ENCODE results near the gene ARHGDIB. TPM values are rescaled to one million over a fixed set of nuclear protein-coding genes. Genes with fewer than 3 reads are reported as not detected.
A peak's percentile ranks its signal among the peaks of the same experiment; 100 is the strongest.

Gene ARHGDIB
- total and polyA plus RNA-seq, 2 experiments from 2014 or later, result 3.8 to 6.7 TPM

DNA sequence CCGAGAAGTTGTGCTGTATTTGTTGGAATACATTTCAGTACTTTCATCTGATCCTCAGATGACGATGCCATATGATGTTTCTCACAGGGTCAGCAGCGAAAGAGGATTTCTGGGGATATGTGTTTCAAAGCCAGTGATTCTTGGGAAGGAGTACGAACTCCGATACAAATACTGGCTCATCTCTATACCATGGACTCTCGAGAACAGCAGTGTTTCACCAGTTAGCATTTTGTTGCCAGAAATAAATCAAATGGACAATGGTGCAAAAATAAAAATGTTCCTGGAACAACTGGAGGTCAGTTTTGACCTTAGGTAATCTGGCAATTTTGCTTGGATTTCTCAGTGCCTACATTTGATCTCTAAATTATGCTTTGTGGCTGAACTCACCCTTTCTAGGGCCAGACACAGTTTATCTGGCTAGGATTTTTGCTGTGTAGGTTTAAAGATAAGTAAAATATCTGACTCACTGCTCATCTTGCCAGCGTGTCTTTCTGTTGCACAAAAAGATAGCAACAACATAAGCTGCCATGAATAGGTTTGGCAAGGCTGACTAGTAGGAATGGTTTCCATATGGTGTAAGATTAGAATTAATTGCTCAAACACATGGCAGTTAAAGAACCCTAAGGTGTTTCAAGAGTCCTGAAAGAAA, 64.8 kb downstream of the ARHGDIB start:
- Histone ChIP-seq H3K27me3 (no peaks in the 10 kb centered on the region), H3K9me3 (ENCODE audit: low read depth) (no peaks in the 10 kb centered on the region), H3K4me3 (no peak overlapping the region), H3K36me3 (no peaks in the 10 kb centered on the region), H3K4me1 (ENCODE audit: low read depth) (peaks cover 4% of the 10 kb centered on the region), H3K27ac (no peak overlapping the region)
- peak in 1 of 2 donors; percentile 93 for DNase-seq (ENCODE audit: low read depth in 1 of 2, low spot score in 1 of 2)
- TF ChIP-seq, protein P1, sequence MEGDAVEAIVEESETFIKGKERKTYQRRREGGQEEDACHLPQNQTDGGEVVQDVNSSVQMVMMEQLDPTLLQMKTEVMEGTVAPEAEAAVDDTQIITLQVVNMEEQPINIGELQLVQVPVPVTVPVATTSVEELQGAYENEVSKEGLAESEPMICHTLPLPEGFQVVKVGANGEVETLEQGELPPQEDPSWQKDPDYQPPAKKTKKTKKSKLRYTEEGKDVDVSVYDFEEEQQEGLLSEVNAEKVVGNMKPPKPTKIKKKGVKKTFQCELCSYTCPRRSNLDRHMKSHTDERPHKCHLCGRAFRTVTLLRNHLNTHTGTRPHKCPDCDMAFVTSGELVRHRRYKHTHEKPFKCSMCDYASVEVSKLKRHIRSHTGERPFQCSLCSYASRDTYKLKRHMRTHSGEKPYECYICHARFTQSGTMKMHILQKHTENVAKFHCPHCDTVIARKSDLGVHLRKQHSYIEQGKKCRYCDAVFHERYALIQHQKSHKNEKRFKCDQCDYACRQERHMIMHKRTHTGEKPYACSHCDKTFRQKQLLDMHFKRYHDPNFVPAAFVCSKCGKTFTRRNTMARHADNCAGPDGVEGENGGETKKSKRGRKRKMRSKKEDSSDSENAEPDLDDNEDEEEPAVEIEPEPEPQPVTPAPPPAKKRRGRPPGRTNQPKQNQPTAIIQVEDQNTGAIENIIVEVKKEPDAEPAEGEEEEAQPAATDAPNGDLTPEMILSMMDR (IDR thresholded peaks at IDR 0.05; ENCODE audit: low read depth, low read length), result no peak

DNA sequence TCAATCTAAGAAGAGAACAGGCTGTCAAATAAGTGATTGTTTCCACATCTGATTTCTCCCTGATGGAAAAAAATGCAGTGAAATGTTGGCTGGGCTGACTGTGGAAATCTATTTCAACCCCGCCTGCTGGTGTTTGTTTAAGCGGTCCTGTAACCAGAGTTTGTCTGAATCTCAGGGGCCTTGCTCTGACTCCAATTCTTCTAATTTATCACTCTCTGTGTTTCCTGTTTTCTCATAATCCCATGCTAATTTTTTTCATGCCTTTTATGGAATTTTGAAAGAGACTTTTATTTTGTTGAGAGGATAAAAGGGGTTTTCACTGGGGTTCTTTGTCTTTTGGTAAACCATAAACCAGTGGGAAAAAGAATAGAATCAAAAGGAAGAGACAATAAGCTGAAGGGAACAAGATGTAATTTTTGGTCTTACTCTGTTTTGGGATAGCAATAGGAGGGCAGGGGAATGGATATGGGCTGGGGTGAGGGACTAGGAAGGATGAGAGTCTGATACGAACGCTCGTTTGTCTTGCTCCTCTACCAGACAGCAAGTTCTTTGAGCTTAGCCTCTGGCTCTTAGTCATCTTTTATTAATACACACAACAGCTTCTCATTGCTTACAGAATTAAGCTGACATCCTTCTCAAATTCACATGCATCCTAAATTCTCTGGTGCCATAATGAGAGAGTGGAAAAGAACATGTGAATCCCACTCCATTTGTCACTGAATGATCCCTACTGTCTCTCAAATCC, 67.7 kb downstream of the ARHGDIB start:
- Histone ChIP-seq H3K4me1 (ENCODE audit: low read depth) (peaks cover 4% of the 10 kb centered on the region), H3K36me3 (no peaks in the 10 kb centered on the region), H3K4me3 (no peak overlapping the region), H3K27me3 (no peaks in the 10 kb centered on the region), H3K9me3 (ENCODE audit: low read depth) (no peaks in the 10 kb centered on the region), H3K27ac (no peak overlapping the region)
- TF ChIP-seq, protein P1 (IDR thresholded peaks at IDR 0.05; ENCODE audit: low read depth, low read length), result no peak
- peak in 1 of 2 donors; percentile 78 for DNase-seq (ENCODE audit: low read depth in 1 of 2, low spot score in 1 of 2)

DNA sequence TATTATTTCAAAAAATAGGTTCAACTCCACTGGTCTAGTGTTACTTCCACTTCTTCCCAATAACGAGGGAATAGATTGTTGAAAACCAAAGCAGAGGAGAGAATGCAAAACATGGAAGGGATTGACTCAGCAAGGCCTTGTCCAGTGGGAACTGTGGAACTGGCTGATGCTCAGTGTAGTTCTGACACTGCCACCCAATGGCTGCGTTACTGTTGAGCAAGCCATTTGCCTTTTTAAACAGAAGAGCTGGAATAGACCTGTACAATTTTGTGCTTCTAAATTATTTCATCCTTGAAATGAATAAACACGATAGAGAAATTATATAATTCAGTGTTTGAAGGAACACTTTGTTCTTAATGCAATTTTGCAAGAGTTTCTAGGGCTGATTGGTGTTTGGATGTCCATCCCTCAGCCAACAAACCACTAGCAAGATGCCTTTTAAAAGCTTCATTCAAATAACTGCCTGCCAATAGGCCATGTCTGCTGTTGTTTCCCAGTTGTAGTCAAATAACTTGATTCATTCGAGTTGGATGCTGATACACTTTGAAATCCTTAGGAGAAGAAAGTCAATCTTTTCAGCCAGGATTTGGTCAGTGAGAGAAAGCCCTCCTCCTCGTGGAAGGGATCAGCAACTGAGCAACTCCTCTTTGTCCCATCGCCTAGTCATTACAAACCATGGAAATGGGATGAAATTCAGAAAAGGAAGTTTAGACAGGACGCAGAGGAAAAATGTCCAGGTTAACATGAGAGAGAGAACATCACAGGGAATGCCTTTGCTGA, 68.5 kb downstream of the ARHGDIB start:
- H3K27me3 ChIP-seq, result no peaks in the 10 kb centered on the region
- no peaks in the 10 kb centered on the region for H3K9me3 ChIP-seq (ENCODE audit: low read depth)
- no peak overlapping the region for H3K4me3 ChIP-seq
- no peaks in the 10 kb centered on the region for H3K36me3 ChIP-seq
- H3K4me1 ChIP-seq (ENCODE audit: low read depth), result peaks cover 4% of the 10 kb centered on the region
- H3K27ac ChIP-seq, result no peak overlapping the region
- TF ChIP-seq, protein P1 (IDR thresholded peaks at IDR 0.05; ENCODE audit: low read depth, low read length), result peak; percentile 20
- peak in 1 of 2 donors; percentile 74 for DNase-seq (ENCODE audit: low read depth in 1 of 2, low spot score in 1 of 2)

Other genes starting within 250 kb of the ARHGDIB start
- gene WBP11, start 158.1 kb downstream of the ARHGDIB start, total RNA-seq, result 24.5 and 28.2 TPM in 2 replicates
- gene WBP11, start 158.1 kb downstream of the ARHGDIB start, polyA plus RNA-seq, result 67.7 and 80.8 TPM in 2 replicates
- gene C12orf60, start 157.9 kb downstream of the ARHGDIB start, total RNA-seq, result 0.56 and 1.0 TPM in 2 replicates
- gene C12orf60, start 157.9 kb downstream of the ARHGDIB start, polyA plus RNA-seq, result 1.7 and 3.2 TPM in 2 replicates
- gene SMCO3, start 147.4 kb downstream of the ARHGDIB start, total RNA-seq, result not detected in 2 replicates
- gene SMCO3, start 147.4 kb downstream of the ARHGDIB start, polyA plus RNA-seq, result 0.16 and 0.22 TPM in 2 replicates
- gene ART4, start 118.1 kb downstream of the ARHGDIB start, total RNA-seq, result not detected in 2 replicates
- 0.24 TPM in 1 of 2 replicates, not detected in the other for gene ART4, start 118.1 kb downstream of the ARHGDIB start, polyA plus RNA-seq
- 1.4 TPM in 1 of 2 replicates, not detected in the other for gene MGP, start 75.7 kb downstream of the ARHGDIB start, total RNA-seq
- 1.1 TPM in 1 of 2 replicates, not detected in the other for gene MGP, start 75.7 kb downstream of the ARHGDIB start, polyA plus RNA-seq
- gene ERP27, start 23.1 kb downstream of the ARHGDIB start, total RNA-seq, result not detected in 2 replicates
- gene ERP27, start 23.1 kb downstream of the ARHGDIB start, polyA plus RNA-seq, result not detected in 2 replicates
- gene PDE6H, start 11.4 kb upstream of the ARHGDIB start, total RNA-seq, result not detected in 2 replicates
- gene PDE6H, start 11.4 kb upstream of the ARHGDIB start, polyA plus RNA-seq, result not detected in 2 replicates